ENCODE results near the gene VAC14. TPM values are rescaled to one million over a fixed set of nuclear protein-coding genes. Genes with fewer than 3 reads are reported as not detected.

The VAC14 gene
- total and polyA plus RNA-seq, 5 donors from 2014 or later = 27.0 to 38.8 (median 30.1) TPM

DNA sequence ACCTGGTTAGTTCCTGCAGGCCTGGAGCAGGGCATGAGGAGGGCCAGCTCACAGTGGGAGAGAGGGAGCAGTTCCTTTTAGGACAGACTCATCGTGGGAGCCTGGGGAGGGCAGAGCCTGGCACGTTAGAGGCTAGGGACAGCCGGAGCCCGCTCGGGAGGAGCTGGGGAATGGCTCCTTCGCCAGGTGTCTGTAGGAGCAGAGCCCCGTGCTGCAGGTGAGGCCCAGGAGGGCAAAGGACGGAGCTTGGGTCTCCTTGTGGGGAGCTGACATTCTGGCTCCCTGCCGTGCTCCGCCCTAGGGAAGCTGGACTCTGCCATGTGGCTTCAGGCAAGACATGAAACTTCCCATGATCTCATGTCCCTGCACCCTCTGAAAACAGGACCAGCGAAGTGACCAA is 96.4 kb downstream of the VAC14 start:
- H3K27ac Mint-ChIP-seq = no peak overlapping the region

DNA sequence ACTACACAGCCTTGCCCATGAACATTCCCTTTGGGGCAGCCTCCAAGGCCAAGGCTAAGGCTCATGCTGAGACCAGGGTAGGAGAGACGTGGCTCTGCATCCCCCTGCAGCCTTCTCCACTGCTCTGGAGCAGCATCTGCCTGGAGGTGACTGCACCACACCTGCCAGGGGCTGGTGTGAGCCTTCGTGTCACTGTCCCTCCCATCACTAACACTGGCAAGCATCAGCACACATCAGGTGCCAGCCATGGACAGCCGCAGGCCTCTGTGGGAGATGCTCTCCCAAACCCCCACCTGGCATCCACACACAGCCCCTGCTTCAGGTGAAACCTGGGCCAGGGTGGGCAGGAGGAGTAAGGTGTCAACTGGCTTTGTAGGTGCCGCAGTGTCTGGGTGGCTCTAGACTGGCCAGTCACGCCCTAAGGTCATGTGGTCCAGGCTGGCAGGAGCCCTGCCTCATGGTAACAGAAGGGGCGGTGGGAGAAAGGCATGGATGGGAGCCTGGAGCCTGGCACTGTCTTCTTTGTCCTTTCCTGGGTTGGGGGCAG is 97.0 kb downstream of the VAC14 start:
- peaks cover 8% of the 10 kb centered on the region for H3K36me3 ChIP-seq (ENCODE audit: control insufficient read depth, insufficient read depth, low read length)
- H3K27me3 ChIP-seq (ENCODE audit: control insufficient read depth, insufficient read depth, low read length) = no peaks in the 10 kb centered on the region
- no peaks in the 10 kb centered on the region for H3K4me1 ChIP-seq (ENCODE audit: control insufficient read depth, insufficient read depth, low read length, poor library complexity, severe bottlenecking)
- H3K9me3 ChIP-seq (ENCODE audit: control insufficient read depth in 2 of 2, low read length in 2 of 2) = no peaks in the 10 kb centered on the region
- Mint-ChIP-seq H3K9me3 (no peaks in the 10 kb centered on the region), H3K27me3 (no peaks in the 10 kb centered on the region), H3K27ac (no peak overlapping the region), H3K36me3 (peaks cover 11% of the 10 kb centered on the region), H3K4me1 (peaks cover 0 to 10% (median 0%) of the 10 kb centered on the region in 4 donors), H3K4me3 (no peak overlapping the region)
- H3K4me3 ChIP-seq (ENCODE audit: low read depth, low read length) = no peak overlapping the region
- no peak for ATAC-seq (ENCODE audit: low read depth in 2 of 2)
- H3K27ac ChIP-seq (ENCODE audit: insufficient read depth, low read length, poor library complexity, severe bottlenecking) = no peak overlapping the region
- DNase-seq = no peak

More for the DNA sequence above, 96.4 kb downstream of the VAC14 start:
- Mint-ChIP-seq H3K4me1 (peaks cover 0 to 5% (median 0%) of the 10 kb centered on the region in 4 donors), H3K9me3 (no peaks in the 10 kb centered on the region), H3K27me3 (no peaks in the 10 kb centered on the region), H3K4me3 (no peak overlapping the region), H3K36me3 (peaks cover 5% of the 10 kb centered on the region)
- DNase-seq (no peak), ATAC-seq (ENCODE audit: low read depth in 2 of 2) (no peak)
- H3K27me3 ChIP-seq (ENCODE audit: control insufficient read depth, insufficient read depth, low read length) = no peaks in the 10 kb centered on the region
- no peaks in the 10 kb centered on the region for H3K9me3 ChIP-seq (ENCODE audit: control insufficient read depth in 2 of 2, low read length in 2 of 2)
- no peak overlapping the region for H3K27ac ChIP-seq (ENCODE audit: insufficient read depth, low read length, poor library complexity, severe bottlenecking)
- no peak overlapping the region for H3K4me3 ChIP-seq (ENCODE audit: low read depth, low read length)
- H3K36me3 ChIP-seq (ENCODE audit: control insufficient read depth, insufficient read depth, low read length) = peaks cover 2% of the 10 kb centered on the region
- H3K4me1 ChIP-seq (ENCODE audit: control insufficient read depth, insufficient read depth, low read length, poor library complexity, severe bottlenecking) = no peaks in the 10 kb centered on the region

DNA sequence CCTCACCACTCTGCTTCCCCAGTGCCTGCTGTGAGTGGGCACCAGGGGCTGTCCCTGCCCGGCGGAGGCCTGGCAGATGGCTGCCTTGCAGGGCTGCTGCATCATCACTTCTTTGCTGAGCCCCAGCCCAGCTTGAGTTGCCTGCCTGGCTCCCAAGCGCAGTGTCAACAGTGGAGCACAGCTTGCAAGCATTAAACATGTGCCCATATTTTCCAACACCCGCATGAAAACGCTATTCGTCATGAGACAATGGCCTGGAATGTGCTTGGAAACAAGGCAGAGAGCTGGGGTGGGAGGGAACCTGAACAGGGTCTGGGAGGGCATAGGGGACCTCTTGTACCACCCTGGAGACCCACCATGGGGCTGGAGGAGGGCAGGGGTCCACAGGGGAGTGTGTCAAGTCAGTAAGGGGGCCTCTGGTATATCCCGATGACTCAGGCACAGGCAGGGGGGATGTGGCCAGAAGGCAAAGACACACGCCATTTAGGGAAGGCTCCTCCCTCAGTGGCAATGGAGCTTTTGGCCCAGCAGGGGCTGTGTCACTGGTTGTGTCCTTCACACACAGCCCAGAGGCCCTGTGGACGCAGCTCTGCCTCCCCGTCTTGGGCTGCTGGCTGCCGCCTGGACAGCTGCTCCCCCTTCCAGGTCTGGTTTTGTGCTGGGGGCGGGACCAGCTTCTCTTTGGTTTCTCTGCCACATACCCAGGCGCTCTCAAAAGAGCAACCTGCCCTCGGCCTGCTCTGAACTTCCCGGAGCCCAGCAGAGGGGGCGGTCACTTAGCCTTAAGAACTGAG is 97.7 kb downstream of the VAC14 start:
- no peaks in the 10 kb centered on the region for H3K27me3 Mint-ChIP-seq
- H3K36me3 Mint-ChIP-seq = peaks cover 11% of the 10 kb centered on the region
- Histone ChIP-seq H3K27ac (ENCODE audit: insufficient read depth, low read length, poor library complexity, severe bottlenecking) (no peak overlapping the region), H3K4me1 (ENCODE audit: control insufficient read depth, insufficient read depth, low read length, poor library complexity, severe bottlenecking) (no peaks in the 10 kb centered on the region), H3K27me3 (ENCODE audit: control insufficient read depth, insufficient read depth, low read length) (no peaks in the 10 kb centered on the region), H3K9me3 (ENCODE audit: control insufficient read depth in 2 of 2, low read length in 2 of 2) (no peaks in the 10 kb centered on the region), H3K36me3 (ENCODE audit: control insufficient read depth, insufficient read depth, low read length) (peaks cover 8% of the 10 kb centered on the region), H3K4me3 (ENCODE audit: low read depth, low read length) (no peak overlapping the region)
- no peaks in the 10 kb centered on the region for H3K9me3 Mint-ChIP-seq
- no peak for ATAC-seq (ENCODE audit: low read depth in 2 of 2)
- no peak for DNase-seq
- no peak overlapping the region for H3K4me3 Mint-ChIP-seq
- no peak overlapping the region for H3K27ac Mint-ChIP-seq
- peaks cover 0 to 10% (median 0%) of the 10 kb centered on the region in 4 donors for H3K4me1 Mint-ChIP-seq

DNA sequence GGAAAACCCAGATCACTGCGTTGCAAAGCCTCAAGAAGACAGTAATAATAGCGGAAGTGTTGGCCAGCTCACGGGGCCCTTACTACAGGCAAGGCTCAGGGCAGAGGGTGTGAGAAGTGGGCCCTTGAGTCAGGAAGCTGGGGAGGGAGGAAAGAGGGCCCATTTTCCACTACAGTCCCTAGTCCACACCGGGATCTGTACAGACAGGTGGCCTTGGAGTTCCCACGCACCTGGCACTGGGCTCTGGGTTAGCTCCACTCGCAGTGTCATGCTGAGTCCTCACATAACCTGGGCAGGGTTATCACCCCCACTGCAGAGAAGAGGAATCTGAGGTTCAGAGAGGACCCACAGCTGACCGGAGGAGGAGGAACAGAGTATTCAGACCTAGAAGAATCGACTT is 98.3 kb downstream of the VAC14 start:
- H3K36me3 ChIP-seq (ENCODE audit: control insufficient read depth, insufficient read depth, low read length) = peaks cover 8% of the 10 kb centered on the region
- no peaks in the 10 kb centered on the region for H3K27me3 Mint-ChIP-seq
- H3K27ac Mint-ChIP-seq = no peak overlapping the region
- H3K27ac ChIP-seq (ENCODE audit: insufficient read depth, low read length, poor library complexity, severe bottlenecking) = no peak overlapping the region
- H3K4me1 ChIP-seq (ENCODE audit: control insufficient read depth, insufficient read depth, low read length, poor library complexity, severe bottlenecking) = no peaks in the 10 kb centered on the region
- H3K36me3 Mint-ChIP-seq = peaks cover 11% of the 10 kb centered on the region
- no peaks in the 10 kb centered on the region for H3K9me3 Mint-ChIP-seq
- no peaks in the 10 kb centered on the region for H3K9me3 ChIP-seq (ENCODE audit: control insufficient read depth in 2 of 2, low read length in 2 of 2)
- H3K4me3 ChIP-seq (ENCODE audit: low read depth, low read length) = no peak overlapping the region
- peaks cover 0 to 13% (median 0%) of the 10 kb centered on the region in 4 donors for H3K4me1 Mint-ChIP-seq
- H3K4me3 Mint-ChIP-seq = no peak overlapping the region
- H3K27me3 ChIP-seq (ENCODE audit: control insufficient read depth, insufficient read depth, low read length) = no peaks in the 10 kb centered on the region
- ATAC-seq (ENCODE audit: low read depth in 2 of 2) (no peak), DNase-seq (no peak)

DNA sequence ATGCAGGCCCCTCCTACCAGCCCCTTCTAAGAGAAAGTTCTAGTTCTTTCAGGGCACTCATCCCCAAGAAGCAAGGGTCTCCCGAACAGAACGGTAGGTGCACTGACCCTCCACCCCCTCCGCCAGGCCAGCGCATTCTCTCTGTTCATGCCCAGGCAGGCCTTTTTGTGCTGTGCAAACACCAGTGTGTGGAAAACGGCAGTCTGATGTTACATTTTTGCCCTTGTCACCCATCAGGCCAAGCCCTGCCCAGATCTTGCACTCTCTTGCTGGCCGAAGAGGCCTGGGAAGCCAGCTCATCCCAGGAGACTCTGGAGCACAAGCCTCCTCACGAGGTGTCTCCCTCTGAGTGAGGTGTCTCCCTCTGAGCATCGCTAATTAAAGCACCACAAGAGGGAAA is 99.0 kb downstream of the VAC14 start:
- ATAC-seq (ENCODE audit: low read depth in 2 of 2) (no peak), DNase-seq (no peak)
- no peak overlapping the region for H3K4me3 Mint-ChIP-seq
- peaks cover 0 to 14% (median 0%) of the 10 kb centered on the region in 4 donors for H3K4me1 Mint-ChIP-seq
- no peaks in the 10 kb centered on the region for H3K9me3 Mint-ChIP-seq
- no peaks in the 10 kb centered on the region for H3K9me3 ChIP-seq (ENCODE audit: control insufficient read depth in 2 of 2, low read length in 2 of 2)
- no peaks in the 10 kb centered on the region for H3K4me1 ChIP-seq (ENCODE audit: control insufficient read depth, insufficient read depth, low read length, poor library complexity, severe bottlenecking)
- no peak overlapping the region for H3K27ac ChIP-seq (ENCODE audit: insufficient read depth, low read length, poor library complexity, severe bottlenecking)
- H3K4me3 ChIP-seq (ENCODE audit: low read depth, low read length) = no peak overlapping the region
- peak overlapping the region in 1 of 3 donors; percentile 32 for H3K27ac Mint-ChIP-seq
- peaks cover 11% of the 10 kb centered on the region for H3K36me3 Mint-ChIP-seq
- H3K27me3 Mint-ChIP-seq = no peaks in the 10 kb centered on the region
- no peaks in the 10 kb centered on the region for H3K27me3 ChIP-seq (ENCODE audit: control insufficient read depth, insufficient read depth, low read length)
- H3K36me3 ChIP-seq (ENCODE audit: control insufficient read depth, insufficient read depth, low read length) = peaks cover 8% of the 10 kb centered on the region

DNA sequence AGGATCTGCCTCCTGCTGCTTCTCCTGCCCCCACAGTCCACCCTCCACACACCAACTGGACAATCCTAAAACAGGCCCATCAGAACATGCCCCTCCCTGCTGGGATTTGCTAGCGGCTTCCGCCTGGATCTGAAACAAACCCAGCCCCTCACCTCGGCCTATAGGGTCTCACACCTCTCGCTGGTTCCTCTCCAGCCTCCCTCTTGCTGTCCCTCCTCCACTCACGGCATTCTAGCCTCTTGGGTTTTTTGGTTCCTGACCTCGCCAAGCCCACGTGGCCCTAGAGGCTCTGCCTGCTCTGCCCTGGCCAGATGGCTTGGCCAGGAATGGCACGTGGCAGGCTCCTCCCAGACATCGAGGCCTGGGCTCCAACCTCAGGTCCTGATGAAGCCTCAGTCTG is 99.4 kb downstream of the VAC14 start:
- Histone ChIP-seq H3K4me3 (ENCODE audit: low read depth, low read length) (no peak overlapping the region), H3K27ac (ENCODE audit: insufficient read depth, low read length, poor library complexity, severe bottlenecking) (no peak overlapping the region), H3K36me3 (ENCODE audit: control insufficient read depth, insufficient read depth, low read length) (peaks cover 8% of the 10 kb centered on the region), H3K27me3 (ENCODE audit: control insufficient read depth, insufficient read depth, low read length) (no peaks in the 10 kb centered on the region), H3K4me1 (ENCODE audit: control insufficient read depth, insufficient read depth, low read length, poor library complexity, severe bottlenecking) (no peaks in the 10 kb centered on the region), H3K9me3 (ENCODE audit: control insufficient read depth in 2 of 2, low read length in 2 of 2) (no peaks in the 10 kb centered on the region)
- Mint-ChIP-seq H3K27me3 (no peaks in the 10 kb centered on the region), H3K4me3 (no peak overlapping the region), H3K4me1 (peaks cover 0 to 18% (median 0%) of the 10 kb centered on the region in 4 donors), H3K9me3 (no peaks in the 10 kb centered on the region), H3K36me3 (peaks cover 11% of the 10 kb centered on the region), H3K27ac (peak overlapping the region in 2 of 3 donors; percentile 32 to 67)
- DNase-seq (no peak), ATAC-seq (ENCODE audit: low read depth in 2 of 2) (no peak)

DNA sequence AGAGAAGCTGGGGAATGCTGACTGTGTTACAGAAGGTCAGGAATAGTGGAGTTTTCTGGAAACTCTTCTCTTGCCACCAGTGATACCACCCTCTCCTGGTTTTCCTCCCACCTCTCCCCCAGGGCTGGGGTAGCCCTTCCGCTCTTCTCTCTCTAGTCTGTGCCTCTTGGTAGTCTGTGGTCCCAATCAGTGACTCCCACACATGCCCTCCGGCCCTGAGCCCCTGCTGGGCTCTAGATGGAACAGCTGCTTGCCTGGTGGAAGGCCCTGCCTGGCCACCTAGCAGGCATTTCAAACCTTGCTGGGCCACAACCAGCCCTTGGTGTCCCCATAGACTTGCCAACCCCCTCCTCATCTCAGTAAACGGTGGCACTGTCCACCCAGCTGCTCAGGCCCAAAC is 99.9 kb downstream of the VAC14 start:
- Mint-ChIP-seq H3K36me3 (peaks cover 11% of the 10 kb centered on the region), H3K9me3 (no peaks in the 10 kb centered on the region), H3K27me3 (no peaks in the 10 kb centered on the region), H3K4me3 (no peak overlapping the region), H3K4me1 (peaks cover 0 to 24% (median 0%) of the 10 kb centered on the region in 4 donors), H3K27ac (peak overlapping the region in 2 of 3 donors; percentile 32 to 67)
- Histone ChIP-seq H3K9me3 (ENCODE audit: control insufficient read depth in 2 of 2, low read length in 2 of 2) (no peaks in the 10 kb centered on the region), H3K36me3 (ENCODE audit: control insufficient read depth, insufficient read depth, low read length) (peaks cover 8% of the 10 kb centered on the region), H3K4me1 (ENCODE audit: control insufficient read depth, insufficient read depth, low read length, poor library complexity, severe bottlenecking) (no peaks in the 10 kb centered on the region), H3K27me3 (ENCODE audit: control insufficient read depth, insufficient read depth, low read length) (no peaks in the 10 kb centered on the region), H3K27ac (ENCODE audit: insufficient read depth, low read length, poor library complexity, severe bottlenecking) (no peak overlapping the region), H3K4me3 (ENCODE audit: low read depth, low read length) (no peak overlapping the region)
- no peak for DNase-seq
- no peak for ATAC-seq (ENCODE audit: low read depth in 2 of 2)
